ENCODE results near the gene AHCY.

DNA sequence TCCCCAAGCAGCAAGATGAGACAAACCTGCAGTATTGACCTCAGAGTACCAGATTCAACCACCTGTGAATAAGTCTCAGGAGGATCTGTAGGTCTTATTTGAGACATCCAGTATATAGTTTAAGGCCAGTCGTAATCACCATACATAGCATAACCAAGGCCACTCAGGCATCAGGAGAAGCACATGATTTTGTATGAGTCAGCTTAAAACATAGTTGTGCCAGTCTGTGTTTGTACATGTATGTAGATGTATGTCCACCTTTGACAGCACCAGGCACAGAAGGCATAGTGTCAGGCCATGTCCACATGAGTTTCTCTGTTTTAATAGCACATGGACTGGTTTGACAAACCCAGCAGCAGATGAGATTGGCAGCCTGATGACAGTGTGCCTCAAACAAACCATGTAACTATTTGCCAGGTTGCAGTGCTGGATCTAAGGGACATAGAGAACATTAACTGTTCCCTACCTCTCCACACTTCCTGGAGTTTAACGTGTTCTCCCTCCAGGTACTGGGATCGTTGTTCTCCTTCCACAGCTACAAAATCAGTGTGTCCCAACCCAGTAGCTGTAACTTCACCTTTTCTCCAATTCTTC lies 70.6 kb downstream of the AHCY start:
- TF ChIP-seq CTCF (IDR thresholded peaks at IDR 0.05) (no peak), POLR2A (IDR thresholded peaks at IDR 0.05) (no peak)

All from heart left ventricle (tissue), 13 donors.